Coronary artery (tissue), 2 donors: Measurements from ENCODE around the gene CPB1.

Experiments used
- DNase-seq: peaks from one replicate; pipeline ENCODE4 v3.0.0-alpha.2; 2017; ENCODE audit warnings: low spot score
- H3K27ac ChIP-seq, 2 donors: fragments of 200-600 bp; sonication (generic); one replicate each; pipeline ENCODE4 v1.5.1; 2016 to 2019
- H3K4me3 ChIP-seq: fragments of 200-600 bp; sonication (generic); 2 replicates; pipeline ENCODE4 v1.5.1; 2016; ENCODE audit warnings: mild to moderate bottlenecking, moderate library complexity
- CTCF ChIP-seq: fragments of 200-600 bp; sonication (generic); IDR thresholded peaks from one replicate; pipeline ENCODE4 v1.5.1; 2019; ENCODE audit warnings: antibody characterized with exemption

The CPB1 gene

DNA sequence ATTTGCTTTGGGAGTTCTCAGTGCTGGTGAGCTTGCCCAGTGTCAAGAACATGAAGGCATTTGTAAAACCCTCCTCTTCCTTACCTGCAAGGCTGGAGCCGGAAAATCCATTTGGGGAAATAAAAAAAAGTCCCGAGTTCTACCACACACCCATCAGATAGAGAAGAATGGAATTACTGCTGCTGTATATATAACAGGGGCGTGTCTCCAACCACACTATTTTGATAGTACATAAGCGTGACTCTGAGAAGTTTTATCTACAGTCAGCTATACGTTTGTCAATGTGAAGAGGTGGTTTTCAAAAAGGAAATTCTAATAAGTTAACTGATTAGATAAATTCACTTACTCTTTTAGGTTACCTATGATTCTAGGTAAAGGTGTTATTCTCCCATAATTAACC, 36.2 kb downstream of the CPB1 start:
- no peak overlapping the region for H3K4me3 ChIP-seq
- no peak overlapping the region for H3K27ac ChIP-seq
- no peak for TF ChIP-seq CTCF
- no peak for DNase-seq

GRCh38 chr3:148865049-148865448, 37.4 kb downstream of the CPB1 start, which contains the start of gene CPA3:
Gene CPA3, plus strand, starts transcription at chr3:148865296. Its CDS starts 12 bp downstream, at chr3:148865308.
- Histone ChIP-seq H3K4me3 (no peak within 1 kb of the TSS), H3K27ac (no peak within 1 kb of the TSS)
- no peak for DNase-seq
- no peak for TF ChIP-seq CTCF

GRCh38 chr3:148866261-148866660, 38.6 kb downstream of the CPB1 start:
- Histone ChIP-seq H3K4me3 (no peak overlapping the region), H3K27ac (no peak overlapping the region)
- TF ChIP-seq CTCF: no peak
- no peak for DNase-seq

DNA sequence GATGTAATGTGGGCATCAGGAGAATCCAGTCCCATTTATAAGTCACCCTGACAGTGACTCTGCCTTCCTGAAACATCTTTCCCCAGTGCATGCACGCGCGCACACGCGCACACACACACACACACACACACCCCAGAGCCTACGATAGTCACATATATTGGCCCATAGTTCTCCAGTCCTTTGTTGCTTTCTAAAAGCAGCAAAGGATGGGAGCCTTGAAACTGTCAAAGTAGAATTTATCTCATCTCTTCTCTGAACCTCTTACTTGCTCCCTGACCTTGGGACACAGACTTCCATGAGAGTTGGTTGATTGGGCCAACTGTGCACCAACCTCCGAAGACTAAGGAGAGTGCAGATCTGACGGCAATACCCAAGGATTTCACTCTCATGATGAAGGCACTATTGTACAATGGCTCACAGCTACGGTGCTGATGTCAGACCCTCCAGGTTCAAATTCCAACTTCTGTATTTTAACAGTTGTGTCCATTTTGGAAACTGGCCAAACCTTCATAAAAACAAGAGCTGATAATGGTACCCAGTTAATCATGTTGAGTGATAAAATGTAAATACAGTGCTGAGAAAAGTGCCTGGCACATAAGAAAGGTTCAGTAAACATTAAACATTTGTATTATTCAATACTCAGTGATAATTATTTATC, 45.8 kb downstream of the CPB1 start:
- no peak overlapping the region for H3K4me3 ChIP-seq

GRCh38 chr3:148873977-148874376, 46.4 kb downstream of the CPB1 start:
- DNase-seq: no peak
- no peak for TF ChIP-seq CTCF
- no peak overlapping the region for H3K27ac ChIP-seq
- H3K4me3 ChIP-seq: no peak overlapping the region

More for the DNA sequence above, 45.8 kb downstream of the CPB1 start:
- no peak for DNase-seq
- no peak overlapping the region for H3K27ac ChIP-seq
- TF ChIP-seq CTCF: no peak

DNA sequence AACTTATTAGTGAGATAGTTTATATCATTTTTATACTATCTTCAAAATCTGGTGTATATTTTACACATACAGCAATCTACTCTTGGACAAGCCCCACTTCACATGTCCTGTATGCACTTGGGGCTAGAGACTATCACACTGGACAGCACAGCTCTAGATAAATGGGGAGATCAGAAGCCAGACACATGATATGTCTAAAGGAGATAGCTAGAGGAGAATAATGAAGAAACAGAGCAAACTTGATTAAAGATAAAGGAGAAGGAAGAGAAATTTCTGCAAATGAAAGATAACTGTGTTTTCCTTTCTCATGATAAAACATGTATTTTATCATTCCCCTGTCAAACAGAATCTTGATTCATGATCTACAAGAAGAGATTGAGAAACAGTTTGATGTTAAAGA, 50.5 kb downstream of the CPB1 start:
- TF ChIP-seq CTCF: no peak
- no peak for DNase-seq
- Histone ChIP-seq H3K4me3 (no peak overlapping the region), H3K27ac (no peak overlapping the region)

GRCh38 chr3:148879256-148879655, 51.6 kb downstream of the CPB1 start:
- Histone ChIP-seq H3K4me3 (no peak overlapping the region), H3K27ac (no peak overlapping the region)
- no peak for DNase-seq
- TF ChIP-seq CTCF: no peak
